Measurements from ENCODE around the gene MICAL2.

DNA sequence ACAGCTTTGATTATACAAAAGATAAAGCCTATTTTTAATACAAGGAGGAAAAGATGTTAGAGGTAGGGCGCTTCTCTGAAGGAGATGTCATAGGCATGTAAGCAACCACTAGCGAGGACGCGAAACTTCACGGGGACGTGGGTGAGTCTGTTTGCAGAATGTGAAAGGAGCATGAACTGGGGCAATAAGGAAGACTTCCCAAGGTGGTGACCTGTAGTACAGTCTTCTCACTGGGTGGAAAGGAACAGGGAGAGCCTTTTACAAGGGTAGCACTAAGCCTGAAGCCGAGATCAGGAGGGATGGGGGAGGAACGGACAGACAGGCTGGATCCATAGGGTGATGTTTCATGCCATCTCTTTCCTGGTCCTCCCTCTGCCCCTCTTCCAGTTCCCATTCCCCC is 10.0 kb upstream of the MICAL2 start:
- TF ChIP-seq SMC3 (IDR thresholded peaks at IDR 0.05; ENCODE audit: low read length), result no peak
- TF ChIP-seq, protein P1, sequence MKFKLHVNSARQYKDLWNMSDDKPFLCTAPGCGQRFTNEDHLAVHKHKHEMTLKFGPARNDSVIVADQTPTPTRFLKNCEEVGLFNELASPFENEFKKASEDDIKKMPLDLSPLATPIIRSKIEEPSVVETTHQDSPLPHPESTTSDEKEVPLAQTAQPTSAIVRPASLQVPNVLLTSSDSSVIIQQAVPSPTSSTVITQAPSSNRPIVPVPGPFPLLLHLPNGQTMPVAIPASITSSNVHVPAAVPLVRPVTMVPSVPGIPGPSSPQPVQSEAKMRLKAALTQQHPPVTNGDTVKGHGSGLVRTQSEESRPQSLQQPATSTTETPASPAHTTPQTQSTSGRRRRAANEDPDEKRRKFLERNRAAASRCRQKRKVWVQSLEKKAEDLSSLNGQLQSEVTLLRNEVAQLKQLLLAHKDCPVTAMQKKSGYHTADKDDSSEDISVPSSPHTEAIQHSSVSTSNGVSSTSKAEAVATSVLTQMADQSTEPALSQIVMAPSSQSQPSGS (CRISPR knock-in tag; IDR thresholded peaks at IDR 0.05), result no peak
- no peak for TF ChIP-seq JUN (CRISPR knock-in tag; IDR thresholded peaks at IDR 0.05)
- TF ChIP-seq, protein P2, sequence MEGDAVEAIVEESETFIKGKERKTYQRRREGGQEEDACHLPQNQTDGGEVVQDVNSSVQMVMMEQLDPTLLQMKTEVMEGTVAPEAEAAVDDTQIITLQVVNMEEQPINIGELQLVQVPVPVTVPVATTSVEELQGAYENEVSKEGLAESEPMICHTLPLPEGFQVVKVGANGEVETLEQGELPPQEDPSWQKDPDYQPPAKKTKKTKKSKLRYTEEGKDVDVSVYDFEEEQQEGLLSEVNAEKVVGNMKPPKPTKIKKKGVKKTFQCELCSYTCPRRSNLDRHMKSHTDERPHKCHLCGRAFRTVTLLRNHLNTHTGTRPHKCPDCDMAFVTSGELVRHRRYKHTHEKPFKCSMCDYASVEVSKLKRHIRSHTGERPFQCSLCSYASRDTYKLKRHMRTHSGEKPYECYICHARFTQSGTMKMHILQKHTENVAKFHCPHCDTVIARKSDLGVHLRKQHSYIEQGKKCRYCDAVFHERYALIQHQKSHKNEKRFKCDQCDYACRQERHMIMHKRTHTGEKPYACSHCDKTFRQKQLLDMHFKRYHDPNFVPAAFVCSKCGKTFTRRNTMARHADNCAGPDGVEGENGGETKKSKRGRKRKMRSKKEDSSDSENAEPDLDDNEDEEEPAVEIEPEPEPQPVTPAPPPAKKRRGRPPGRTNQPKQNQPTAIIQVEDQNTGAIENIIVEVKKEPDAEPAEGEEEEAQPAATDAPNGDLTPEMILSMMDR (CRISPR knock-in tag; IDR thresholded peaks at IDR 0.05), result no peak
- TF ChIP-seq PHF21A (CRISPR knock-in tag; IDR thresholded peaks at IDR 0.05), result no peak
- TF ChIP-seq TSC22D2 (CRISPR knock-in tag; IDR thresholded peaks at IDR 0.05; ENCODE audit: borderline replicate concordance), result no peak
- no peak for TF ChIP-seq CBX5 (CRISPR knock-in tag; IDR thresholded peaks at IDR 0.05; ENCODE audit: borderline replicate concordance)
- no peak for TF ChIP-seq HDAC1 (CRISPR knock-in tag; IDR thresholded peaks at IDR 0.05)
- no peak for TF ChIP-seq ZNF274 (CRISPR knock-in tag; IDR thresholded peaks at IDR 0.05)
- TF ChIP-seq NR2C2 (CRISPR knock-in tag; IDR thresholded peaks at IDR 0.05; ENCODE audit: borderline replicate concordance), result no peak
- TF ChIP-seq RAD21 (CRISPR knock-in tag; IDR thresholded peaks at IDR 0.05), result no peak
